Measurements from ENCODE around the gene TAOK1. TPM values are rescaled to one million over a fixed set of nuclear protein-coding genes. Genes with fewer than 3 reads are reported as not detected.

The TAOK1 gene
- total and polyA plus RNA-seq, 2 donors (not counting 1 experiment from before 2014, with no cell fraction given): 9.8 to 80.7 TPM

DNA sequence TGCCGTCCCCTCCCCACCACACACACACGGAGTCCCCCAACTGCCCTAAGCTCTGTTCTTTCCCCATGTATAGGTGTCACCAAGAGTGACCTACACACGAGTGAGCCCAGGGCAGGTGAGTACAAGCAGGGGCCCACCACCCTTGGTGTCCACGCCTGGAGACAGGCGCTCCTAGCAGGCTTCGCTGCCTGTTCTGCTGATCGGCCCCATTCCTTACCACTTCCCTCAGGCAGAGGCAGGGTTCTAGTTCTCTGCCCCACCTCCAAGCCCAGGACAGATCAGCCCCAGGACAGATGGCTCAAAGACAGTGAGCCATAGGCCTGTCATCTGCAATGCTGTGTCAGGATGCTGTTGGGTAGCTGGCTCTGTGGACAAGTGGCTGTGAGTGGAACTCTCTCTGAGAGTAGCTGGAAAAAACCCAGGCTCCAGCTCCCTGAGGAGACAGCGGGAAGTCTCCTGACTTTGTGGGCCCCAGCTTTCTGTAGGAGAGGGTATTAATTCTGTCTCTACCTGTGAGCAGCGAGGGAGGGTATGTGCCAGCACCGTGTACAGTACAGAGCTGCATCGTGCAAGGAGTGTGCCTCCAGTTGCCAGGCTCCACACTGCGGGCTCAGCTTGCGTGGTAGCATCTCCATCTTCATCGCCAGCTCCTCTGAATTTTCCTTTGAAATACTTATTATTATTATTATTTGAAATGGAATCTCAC is 179.2 kb downstream of the TAOK1 start:
- no peaks in the 10 kb centered on the region for H3K27me3 Mint-ChIP-seq
- Histone ChIP-seq H3K4me2 (replicated peaks; ENCODE audit: low read depth, low read length, poor library complexity, severe bottlenecking) (peak overlapping the region; percentile 100), H3K27me3 (replicated peaks in 1 of 4; ENCODE audit: control extremely low read depth in 1 of 4, control insufficient read depth in 3 of 4, insufficient read depth in 4 of 4, low read length in 3 of 4) (no peaks in the 10 kb centered on the region), H3K9me3 (ENCODE audit: control extremely low read depth in 1 of 3, control insufficient read depth in 2 of 3, insufficient read depth in 1 of 3, low read length in 2 of 3) (no peaks in the 10 kb centered on the region), H3K9ac (ENCODE audit: low read length) (peak overlapping the region; percentile 81), H3K36me3 (replicated peaks in 1 of 2; ENCODE audit: control extremely low read depth in 1 of 2, control insufficient read depth in 1 of 2, extremely low read depth in 1 of 2, insufficient read depth in 2 of 2, low read length in 1 of 2) (peaks cover 0 to 11% of the 10 kb centered on the region in 2 experiments), H3K4me3 (ENCODE audit: control extremely low read depth in 1 of 5, extremely low read depth in 1 of 5, insufficient read depth in 1 of 5, low read depth in 2 of 5, low read length in 4 of 5) (peak overlapping the region in 4 of 5 experiments; percentile 71 to 99 (median 78)), H3K27ac (ENCODE audit: low read length in 2 of 2) (peak overlapping the region; percentile 22 to 60), H2AFZ (ENCODE audit: insufficient read depth, low read depth, low read length, poor library complexity, severe bottlenecking) (peak overlapping the region; percentile 94), H3K4me1 (ENCODE audit: control insufficient read depth in 2 of 2, insufficient read depth in 2 of 2, low read length in 2 of 2) (peaks cover 21 to 32% of the 10 kb centered on the region in 2 donors), H4K20me1 (ENCODE audit: control insufficient read depth, insufficient read depth, low read length, poor library complexity, severe bottlenecking) (peaks cover 15% of the 10 kb centered on the region), H3K79me2 (ENCODE audit: control insufficient read depth, insufficient read depth, low read length) (peaks cover 11% of the 10 kb centered on the region)
- peak overlapping the region; percentile 86 for H3K27ac Mint-ChIP-seq
- TF ChIP-seq EZH2 (IDR thresholded peaks at IDR 0.05; ENCODE audit: borderline replicate concordance, insufficient read depth, low read depth, low read length, poor library complexity, severe bottlenecking): no peak
- TF ChIP-seq, protein P1, sequence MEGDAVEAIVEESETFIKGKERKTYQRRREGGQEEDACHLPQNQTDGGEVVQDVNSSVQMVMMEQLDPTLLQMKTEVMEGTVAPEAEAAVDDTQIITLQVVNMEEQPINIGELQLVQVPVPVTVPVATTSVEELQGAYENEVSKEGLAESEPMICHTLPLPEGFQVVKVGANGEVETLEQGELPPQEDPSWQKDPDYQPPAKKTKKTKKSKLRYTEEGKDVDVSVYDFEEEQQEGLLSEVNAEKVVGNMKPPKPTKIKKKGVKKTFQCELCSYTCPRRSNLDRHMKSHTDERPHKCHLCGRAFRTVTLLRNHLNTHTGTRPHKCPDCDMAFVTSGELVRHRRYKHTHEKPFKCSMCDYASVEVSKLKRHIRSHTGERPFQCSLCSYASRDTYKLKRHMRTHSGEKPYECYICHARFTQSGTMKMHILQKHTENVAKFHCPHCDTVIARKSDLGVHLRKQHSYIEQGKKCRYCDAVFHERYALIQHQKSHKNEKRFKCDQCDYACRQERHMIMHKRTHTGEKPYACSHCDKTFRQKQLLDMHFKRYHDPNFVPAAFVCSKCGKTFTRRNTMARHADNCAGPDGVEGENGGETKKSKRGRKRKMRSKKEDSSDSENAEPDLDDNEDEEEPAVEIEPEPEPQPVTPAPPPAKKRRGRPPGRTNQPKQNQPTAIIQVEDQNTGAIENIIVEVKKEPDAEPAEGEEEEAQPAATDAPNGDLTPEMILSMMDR (IDR thresholded peaks at IDR 0.05): no peak
- no peak for DNase-seq
- no peaks in the 10 kb centered on the region for H3K9me3 Mint-ChIP-seq (ENCODE audit: insufficient read depth)
- WGBS (ENCODE audit: insufficient coverage): 55% methylated on average over 10 of the region's 14 CpGs
- ATAC-seq (ENCODE audit: low read depth): no peak
- ChIA-PET CTCF (interaction anchor here (0.6 to 24.3 kb wide), 13 partner anchors 9 to 200 kb away, joined by 3 to 336 read pairs (median 5); no protein-coding TSS in a partner anchor), POLR2A (interaction anchor here (0.6 to 2.9 kb wide), 5 partner anchors 9 to 594 kb away, joined by 3 to 12 read pairs (median 4); no protein-coding TSS in a partner anchor)
- peaks cover 32% of the 10 kb centered on the region for H3K4me1 Mint-ChIP-seq
- intact Hi-C loops (cut with micrococcal nuclease): loop anchor here (5.0 to 10.0 kb wide), 7 partner anchors 153 to 925 kb away; partner anchors contain the start of genes BLTP2, NUFIP2, PHF12 and SSH2
- peak overlapping the region; percentile 84 for H3K4me3 Mint-ChIP-seq

DNA sequence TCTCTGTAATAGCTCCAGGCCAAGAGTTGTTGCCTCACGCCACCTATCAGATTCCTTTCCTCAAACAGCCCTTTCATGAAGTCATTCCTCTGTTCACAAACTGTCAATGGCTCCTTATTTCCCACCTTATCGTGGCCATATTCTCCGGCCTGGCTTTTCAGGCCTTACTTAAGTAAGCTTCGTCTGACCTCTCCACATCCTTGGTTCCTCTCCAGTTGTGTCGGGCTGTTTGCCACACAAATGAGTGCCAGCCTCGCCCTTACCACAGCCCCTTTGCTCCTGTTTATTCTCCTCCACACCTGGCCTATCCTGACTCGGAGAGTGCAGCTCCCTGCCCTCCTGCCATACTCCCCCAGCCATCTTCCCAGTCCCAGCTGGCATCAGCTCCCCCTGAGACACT is 180.4 kb downstream of the TAOK1 start:
- H3K9me3 ChIP-seq (ENCODE audit: control extremely low read depth in 1 of 3, control insufficient read depth in 2 of 3, insufficient read depth in 1 of 3, low read length in 2 of 3): no peaks in the 10 kb centered on the region
- POLR2A ChIA-PET: interaction anchor here (0.7 to 1.5 kb wide), 3 partner anchors 10 to 54 kb away, joined by 3 to 6 read pairs (median 4); no protein-coding TSS in a partner anchor
- Mint-ChIP-seq H3K27me3 (no peaks in the 10 kb centered on the region), H3K9me3 (ENCODE audit: insufficient read depth) (no peaks in the 10 kb centered on the region), H3K27ac (peak overlapping the region; percentile 70), H3K4me3 (peak overlapping the region; percentile 50), H3K4me1 (peaks cover 33% of the 10 kb centered on the region)
- TF ChIP-seq, protein P1 (IDR thresholded peaks at IDR 0.05): no peak
- no peak for TF ChIP-seq EZH2 (IDR thresholded peaks at IDR 0.05; ENCODE audit: borderline replicate concordance, insufficient read depth, low read depth, low read length, poor library complexity, severe bottlenecking)
- no peak overlapping the region for H3K4me2 ChIP-seq (replicated peaks; ENCODE audit: low read depth, low read length, poor library complexity, severe bottlenecking)
- peaks cover 25% of the 10 kb centered on the region for H4K20me1 ChIP-seq (ENCODE audit: control insufficient read depth, insufficient read depth, low read length, poor library complexity, severe bottlenecking)
- intact Hi-C loops (cut with micrococcal nuclease): no loop called here
- H3K36me3 ChIP-seq (replicated peaks in 1 of 2; ENCODE audit: control extremely low read depth in 1 of 2, control insufficient read depth in 1 of 2, extremely low read depth in 1 of 2, insufficient read depth in 2 of 2, low read length in 1 of 2): peaks cover 0 to 19% of the 10 kb centered on the region in 2 experiments
- H3K9ac ChIP-seq (ENCODE audit: low read length): no peak overlapping the region
- H3K4me1 ChIP-seq (ENCODE audit: control insufficient read depth in 2 of 2, insufficient read depth in 2 of 2, low read length in 2 of 2): peaks cover 18 to 31% of the 10 kb centered on the region in 2 donors
- H3K27me3 ChIP-seq (replicated peaks in 1 of 4; ENCODE audit: control extremely low read depth in 1 of 4, control insufficient read depth in 3 of 4, insufficient read depth in 4 of 4, low read length in 3 of 4): no peaks in the 10 kb centered on the region
- no peak overlapping the region for H3K4me3 ChIP-seq (ENCODE audit: control extremely low read depth in 1 of 5, extremely low read depth in 1 of 5, insufficient read depth in 1 of 5, low read depth in 2 of 5, low read length in 4 of 5)
- no peak overlapping the region for H3K27ac ChIP-seq (ENCODE audit: low read length in 2 of 2)
- ATAC-seq (ENCODE audit: low read depth): no peak
- WGBS (ENCODE audit: insufficient coverage): 97% methylated on average over 7 of the region's 7 CpGs
- peaks cover 3% of the 10 kb centered on the region for H3K79me2 ChIP-seq (ENCODE audit: control insufficient read depth, insufficient read depth, low read length)
- no peak overlapping the region for H2AFZ ChIP-seq (ENCODE audit: insufficient read depth, low read depth, low read length, poor library complexity, severe bottlenecking)
- peak; percentile 17 for DNase-seq
- CTCF ChIA-PET: interaction anchor here (0.7 to 24.3 kb wide), 9 partner anchors 10 to 201 kb away, joined by 3 to 336 read pairs (median 6); no protein-coding TSS in a partner anchor

Data from B cell (primary cell).